ENCODE measurements around the gene GRIP2.
A peak's percentile ranks its signal among the peaks of the same experiment; 100 is the strongest.

Gene GRIP2

DNA sequence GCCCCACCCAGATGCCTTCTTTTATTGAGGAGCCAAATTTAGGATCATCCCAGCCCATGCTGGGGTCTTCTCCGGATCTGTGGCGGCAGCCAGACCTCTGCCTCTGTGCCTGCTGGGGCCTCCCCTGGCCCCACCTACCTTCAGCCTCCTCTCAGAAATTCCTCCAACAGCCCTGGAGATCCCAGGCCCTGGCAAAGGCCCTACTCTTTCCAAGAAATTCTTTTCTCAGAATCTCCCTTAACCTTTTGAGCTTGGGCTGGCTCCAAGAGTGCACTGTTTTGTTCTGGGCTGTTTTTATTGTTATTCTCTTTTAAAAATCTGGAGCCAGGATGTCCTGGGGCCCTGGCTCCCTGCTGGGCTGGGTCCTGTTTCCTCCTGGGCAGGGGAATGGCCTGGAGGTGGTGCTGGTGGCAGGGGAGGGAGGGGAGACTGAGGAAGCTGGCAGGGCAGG is 57.8 kb downstream of the GRIP2 start:
- DNase-seq, result no peak

DNA sequence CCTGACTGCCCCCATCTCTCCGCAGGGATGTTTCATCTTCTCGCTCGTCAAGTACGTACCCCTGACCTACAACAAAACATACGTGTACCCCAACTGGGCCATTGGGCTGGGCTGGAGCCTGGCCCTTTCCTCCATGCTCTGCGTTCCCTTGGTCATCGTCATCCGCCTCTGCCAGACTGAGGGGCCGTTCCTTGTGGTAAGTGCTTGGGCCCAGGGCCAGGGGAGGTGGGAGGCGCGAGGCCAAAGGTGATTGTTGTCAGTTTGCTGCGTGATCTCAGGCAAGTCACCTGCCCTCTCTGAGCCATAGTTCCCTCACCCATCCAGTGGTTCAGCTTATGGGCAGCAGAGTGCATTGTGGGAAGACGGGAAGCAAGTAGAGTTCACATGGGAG is 58.5 kb downstream of the GRIP2 start:
- DNase-seq, result no peak

DNA sequence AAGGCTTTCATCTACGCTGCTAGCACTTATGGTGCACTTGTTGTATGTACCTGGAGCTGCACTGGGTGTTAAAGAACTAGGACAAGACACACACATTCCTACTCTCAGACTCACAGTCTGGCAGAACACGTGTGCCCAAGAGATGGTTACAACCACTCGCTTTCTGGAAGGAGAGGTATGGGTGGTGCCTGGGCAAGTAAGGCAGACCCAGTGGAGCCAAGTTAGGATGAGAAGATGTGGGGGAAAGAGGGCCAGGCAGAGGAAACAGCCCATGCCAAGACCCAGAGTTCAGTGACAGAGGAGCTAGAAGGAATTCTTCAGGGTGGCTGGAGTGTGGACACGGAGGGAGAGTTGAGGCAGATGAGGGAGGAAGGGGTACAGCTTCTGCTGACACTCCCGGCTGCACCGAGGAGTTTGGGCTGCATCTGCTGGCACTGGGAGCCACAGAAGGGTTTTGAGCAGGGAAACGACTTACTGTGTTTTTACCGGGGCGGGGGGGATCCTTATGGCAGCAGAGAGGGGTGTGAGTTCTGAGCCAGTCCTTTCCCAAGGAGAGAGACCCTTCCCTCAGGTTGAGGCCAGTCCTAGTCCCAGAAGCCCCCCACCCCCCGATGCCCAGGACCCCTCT is 59.0 kb downstream of the GRIP2 start:
- DNase-seq, result no peak

DNA sequence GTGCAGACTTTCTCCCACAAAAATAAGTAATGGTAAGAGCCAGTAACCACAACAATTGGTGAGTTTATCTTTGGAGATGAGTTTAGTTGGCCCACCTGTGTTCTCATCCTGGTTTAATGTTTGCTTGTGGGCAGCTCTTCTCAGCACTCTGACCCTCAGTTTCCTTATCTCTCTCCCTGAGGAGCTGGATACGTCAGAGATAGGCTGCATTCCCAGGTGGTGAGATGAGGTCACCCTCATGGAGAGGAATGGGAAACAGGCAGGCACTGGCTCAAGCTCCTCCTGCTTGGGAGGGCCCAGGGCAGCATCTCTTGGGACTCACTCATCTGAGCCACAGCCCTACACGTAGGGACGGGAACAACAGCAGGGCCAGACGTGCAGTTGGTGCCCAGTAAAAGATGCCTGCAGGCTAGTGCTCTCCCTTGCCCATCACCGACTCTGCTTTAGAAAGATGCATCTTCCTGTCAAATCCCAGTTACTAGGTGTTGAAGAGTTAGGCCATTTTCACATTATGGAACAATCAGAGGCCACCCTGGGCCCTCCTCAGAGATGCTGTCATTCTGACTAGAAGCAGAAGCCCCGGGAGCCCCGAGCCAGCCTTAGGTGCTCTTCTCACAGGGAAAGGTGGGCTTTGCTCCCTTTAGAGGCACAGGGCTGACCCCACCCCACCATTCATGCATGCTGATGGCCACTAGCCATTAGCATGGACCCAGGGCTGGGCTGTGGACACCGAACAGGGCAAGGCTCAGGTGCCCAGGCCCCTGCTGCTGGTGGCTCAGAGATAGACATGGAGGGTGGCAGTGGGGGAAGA is 59.7 kb downstream of the GRIP2 start:
- no peak for DNase-seq

DNA sequence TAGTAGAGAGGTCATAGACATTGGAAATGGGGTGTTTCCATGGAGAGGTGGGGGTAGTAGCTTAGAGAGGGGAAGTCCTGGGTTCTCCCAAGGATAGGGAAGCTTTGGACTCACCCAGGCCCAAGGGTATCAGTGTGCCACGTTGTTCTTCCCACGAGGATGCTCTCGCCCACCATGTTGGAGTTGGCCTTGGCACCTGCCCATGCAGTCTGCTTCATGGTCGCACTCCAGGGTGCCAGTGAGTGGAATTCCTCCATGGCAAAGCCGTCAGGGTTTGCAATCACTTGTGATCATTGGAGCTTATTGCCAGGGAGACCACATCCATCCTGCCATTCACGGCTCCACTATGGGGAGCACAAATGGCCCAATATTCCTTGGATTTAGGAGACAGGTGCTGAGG is 60.6 kb downstream of the GRIP2 start:
- DNase-seq, result no peak

DNA sequence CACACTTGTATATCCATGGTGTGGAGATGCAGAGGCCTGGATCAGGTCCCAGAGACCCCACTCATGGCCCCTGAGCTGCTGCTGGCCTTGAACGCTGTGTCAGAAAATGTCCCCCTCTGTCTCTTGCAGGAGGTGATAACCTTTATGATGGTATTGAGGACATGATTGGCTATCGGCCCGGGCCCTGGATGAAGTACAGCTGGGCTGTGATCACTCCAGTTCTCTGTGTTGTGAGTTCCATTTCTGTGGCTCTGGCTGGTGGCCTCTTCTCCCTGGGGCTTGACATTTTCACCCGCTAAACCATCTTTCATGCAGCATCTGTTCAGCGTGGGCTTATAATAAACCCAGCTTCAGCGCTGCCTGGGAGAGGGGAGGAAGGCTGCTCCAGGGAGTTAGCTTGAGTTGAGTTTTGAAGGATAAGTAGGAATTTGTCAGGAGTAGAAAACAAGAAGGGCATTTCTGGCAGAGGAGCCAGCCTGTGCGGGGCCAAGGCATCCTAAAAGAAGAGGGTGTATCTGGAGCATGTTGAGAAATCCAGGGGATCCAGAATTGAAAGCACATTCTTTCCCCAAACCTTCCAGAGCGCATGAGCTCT is 61.1 kb downstream of the GRIP2 start:
- no peak for DNase-seq

DNA sequence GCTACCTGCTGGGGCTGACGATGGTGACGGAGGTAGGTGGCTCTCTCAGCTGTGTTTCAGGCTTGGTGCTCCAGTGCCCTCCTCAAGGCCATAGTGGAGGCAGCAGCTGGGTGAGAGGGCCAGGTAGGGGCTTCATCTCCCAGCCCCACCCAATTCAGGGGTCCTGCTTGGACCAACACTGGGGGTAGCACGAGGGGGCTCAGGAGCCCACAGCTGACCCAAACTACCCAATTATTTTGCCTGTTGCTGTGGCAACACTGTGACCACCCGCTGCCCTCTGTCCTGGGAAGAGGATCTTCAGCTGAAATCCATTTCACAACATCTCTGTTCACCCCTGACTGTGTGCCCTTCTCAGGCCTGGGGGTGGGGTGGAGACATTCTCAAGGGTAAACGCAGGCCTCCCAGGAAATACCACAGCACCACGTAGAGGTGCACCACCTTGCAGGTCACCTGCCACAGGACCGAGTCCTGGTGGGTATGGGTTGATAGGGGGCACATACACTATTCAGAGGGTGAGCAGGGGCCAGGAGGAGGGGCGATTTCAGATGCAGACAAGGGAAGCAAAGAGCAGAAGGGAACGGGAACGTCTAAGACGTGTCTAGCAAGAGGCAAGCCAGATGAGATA is 62.7 kb downstream of the GRIP2 start:
- DNase-seq, result no peak

DNA sequence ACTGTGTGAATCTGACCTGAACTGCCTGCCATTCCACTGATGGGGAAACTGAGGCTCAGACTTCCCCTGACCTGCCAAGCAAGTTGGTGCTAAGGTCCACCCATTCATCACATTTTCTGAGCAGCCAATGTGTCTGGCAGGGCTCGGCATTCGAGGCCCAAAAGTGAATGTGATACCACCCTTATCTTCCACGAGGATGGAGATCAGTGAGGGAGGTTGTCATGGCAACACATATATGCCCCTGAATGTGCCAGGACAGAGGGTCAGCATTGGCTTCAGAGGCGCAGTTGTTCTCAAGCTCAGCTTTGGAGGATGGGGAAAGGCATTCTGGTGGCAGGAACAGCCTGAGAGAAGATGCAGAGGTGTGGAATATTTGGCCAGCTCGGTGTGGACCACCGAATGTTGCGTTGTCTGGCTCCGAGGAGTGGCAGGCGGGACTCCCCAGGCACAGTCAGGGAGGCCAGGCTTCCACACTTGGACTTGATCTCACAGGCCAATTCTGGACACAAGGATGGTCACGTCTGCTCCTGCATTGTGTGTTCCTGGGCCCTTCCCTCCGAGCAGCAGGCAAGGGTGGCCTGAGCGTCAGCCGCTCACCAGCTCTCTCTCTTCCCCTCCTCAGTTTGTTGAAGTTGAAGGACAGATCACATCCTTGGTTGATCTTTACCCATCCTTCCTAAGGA is 63.4 kb downstream of the GRIP2 start:
- no peak for DNase-seq

DNA sequence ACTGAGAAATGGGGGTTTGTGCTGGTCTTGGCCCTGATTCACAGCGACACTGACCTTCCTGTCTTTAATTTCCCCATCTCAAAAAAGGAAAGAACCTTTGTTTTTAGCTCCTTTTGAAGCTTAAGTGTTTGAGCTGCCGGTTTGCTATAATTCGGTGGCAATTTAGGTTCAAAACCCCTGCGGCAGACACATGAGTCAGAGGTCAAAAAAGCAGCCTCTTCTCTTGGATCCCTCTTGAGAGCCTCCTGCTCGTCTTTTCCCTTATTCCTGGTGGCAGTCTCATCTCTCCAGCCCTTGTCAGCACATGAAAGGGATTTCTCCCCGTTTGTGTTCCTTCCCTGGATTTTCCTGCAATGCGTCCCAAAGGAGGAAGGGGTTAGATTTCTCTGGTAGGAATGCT is 64.5 kb downstream of the GRIP2 start:
- DNase-seq, result no peak

DNA sequence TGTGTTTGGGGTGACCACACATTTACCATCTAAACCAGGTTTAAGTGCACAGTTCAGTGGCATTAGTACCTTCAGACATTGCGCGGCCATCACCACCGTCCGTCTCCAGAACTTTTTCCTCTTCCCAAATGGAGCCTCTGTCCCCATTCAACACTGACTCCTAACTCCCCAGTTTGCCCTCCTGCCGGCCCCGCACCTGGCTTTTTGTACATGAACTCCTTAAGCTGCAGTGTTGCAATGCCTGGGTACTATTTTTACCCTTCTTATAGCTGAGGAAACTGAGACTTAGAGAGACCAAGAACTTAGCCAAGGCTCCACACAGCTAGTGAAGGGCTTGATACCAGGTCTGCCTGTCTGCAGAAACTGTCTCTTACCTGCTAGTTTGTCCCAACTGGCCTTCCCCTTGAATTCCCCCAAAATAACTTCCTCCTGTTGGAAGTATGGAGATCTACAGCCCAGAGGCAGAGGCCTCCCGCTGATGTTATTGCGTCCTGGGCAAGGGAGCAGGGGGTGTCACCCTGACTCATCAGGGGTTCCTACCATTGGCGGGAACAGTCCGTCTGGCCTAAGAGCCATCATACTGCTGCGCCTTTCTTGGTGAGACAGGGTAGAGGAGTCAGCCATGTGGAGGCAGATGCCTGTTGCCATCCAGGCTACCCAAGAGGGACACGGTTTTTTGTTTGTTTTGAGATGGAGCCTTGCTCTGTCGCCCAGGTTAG is 65.6 kb downstream of the GRIP2 start:
- DNase-seq, result no peak

DNA sequence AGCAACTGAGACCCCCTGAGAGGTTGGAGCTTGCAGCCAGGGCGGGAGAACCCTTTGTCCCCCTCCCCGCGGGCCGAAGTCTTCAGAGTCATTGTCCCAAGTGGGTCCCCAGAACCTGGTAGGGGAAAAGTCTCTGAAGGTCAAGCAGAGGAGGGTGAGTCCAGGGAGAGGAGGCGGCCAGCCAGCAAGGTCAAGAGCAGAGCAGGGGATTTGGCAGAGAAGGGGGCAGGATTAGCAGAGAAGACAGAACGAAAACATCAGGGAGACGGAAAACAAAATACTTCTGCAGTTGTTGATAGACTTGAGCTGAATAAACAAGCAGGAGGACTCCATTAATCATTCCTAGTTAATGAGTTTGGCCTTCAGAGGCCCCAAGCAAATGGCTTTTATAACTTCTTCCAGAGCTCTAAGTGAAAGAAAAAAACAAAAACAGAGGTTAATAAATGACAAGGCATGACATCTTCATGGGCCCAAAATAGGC is 66.7 kb downstream of the GRIP2 start:
- no peak for DNase-seq

DNA sequence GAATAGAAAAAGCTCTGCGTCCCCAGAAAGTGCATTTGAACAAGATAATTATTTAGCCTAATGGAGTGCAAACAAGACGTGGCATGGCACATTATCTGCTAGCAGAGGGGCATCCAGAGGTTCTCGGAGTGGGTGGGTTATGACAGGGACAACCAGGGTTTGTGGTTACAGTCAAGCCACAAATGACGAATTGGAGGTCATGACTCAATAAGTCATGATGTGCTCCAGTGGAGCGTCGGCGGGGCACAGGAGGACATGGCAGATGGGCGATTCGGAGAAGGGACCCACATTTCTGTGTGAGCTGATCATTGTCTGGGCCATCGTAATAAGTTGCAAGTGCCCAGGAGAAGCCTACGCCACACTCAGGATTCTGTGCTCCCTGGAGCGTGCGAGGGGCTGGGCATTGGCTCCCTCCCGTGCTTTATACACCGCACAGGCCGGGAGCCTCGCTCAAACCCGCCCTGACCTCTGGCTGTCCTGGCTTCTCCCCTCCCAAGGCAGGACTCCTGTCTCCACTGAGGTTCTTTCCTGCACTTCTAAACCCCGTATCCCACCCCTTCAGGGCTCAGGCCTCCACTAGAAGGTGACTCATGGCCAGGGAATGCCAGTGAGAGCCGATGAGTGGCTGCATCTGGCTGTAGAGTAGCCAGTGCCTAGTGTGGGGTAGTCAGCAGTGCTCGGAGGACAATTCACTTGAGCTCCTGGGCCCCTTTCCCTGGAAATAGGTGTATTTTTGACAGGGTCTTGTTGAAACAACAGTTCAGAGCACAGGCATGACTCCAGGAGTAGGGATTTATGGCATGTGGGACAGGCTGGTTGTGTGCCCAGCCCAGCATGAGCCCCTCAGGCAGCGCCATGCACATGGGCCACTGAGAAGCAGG is 67.4 kb downstream of the GRIP2 start:
- peak; percentile 61 for DNase-seq

DNA sequence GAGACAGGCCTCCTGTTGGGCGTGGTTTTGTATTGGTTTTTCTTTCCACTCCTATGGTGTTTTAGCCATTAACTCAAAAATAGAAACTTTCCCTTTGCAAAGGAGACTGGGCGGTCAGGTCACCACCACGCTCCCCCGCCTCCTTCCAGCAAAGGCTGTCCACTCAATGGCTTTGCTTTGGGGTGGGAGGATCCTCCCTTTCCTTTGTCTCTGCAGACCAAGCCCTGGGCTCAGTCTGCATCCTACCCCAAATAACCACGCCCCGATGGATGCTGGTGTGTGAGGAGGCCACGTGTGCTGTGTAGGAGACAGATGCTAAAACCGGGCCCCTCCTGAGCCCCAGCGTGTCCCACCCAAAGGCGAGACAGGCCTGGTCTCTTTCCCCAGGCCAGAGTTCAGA is 68.5 kb downstream of the GRIP2 start:
- no peak for DNase-seq

DNA sequence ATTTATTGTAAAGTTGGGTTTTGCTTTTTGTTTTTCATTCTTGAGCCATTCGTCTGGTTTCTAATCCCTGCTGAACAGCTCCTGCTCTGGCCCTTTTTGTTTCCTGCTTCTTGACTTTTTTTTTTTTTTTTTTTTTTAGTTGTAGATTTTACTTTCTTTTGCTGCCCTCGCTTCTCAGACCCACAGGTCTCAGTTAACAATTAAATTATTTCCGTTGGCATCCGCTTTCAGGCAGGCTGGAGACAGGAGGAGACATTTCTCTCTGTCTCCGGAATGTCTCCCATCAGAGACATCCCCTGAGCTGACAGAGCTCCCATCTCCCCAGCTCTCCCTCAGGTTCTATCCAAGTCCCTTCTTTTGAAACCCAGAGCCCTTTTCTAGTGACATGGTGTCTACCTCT is 69.1 kb downstream of the GRIP2 start:
- no peak for DNase-seq

DNA sequence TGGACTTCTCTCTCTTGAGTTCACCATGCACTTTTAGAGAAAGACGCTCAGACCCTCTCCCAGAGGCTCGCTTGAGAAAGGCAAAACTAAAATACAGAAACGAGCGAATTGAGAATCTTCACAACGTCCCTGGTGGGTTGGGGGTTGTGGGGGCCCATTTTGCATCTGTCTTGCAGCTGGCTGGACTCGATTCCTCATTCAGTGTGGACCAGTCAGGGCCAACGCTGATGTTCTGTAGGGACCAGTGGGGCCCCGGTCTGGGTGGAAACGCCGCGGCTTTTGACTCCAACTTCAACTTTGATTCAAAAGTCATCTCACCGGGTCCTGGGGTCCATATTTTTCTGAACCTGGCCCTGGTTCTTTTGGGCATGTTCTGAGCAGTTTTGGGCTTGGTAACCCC is 69.7 kb downstream of the GRIP2 start:
- no peak for DNase-seq

DNA sequence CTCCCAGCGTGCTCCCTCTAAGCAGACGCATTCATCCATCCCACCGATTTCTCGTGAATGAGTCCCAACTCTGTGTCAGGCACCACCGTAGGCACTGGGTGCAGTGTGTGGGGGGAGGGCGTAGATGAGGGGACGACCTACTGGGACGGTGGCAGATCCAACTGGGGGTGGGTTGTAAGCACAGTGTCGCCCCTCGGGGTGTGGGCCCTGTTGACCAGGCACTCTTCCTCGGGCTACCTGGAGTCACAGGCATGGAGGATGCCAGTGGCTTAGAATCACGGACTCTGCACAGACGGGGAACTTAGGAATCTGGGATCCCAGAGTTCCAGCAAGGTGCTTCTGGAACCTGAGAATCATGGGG is 71.5 kb downstream of the GRIP2 start:
- no peak for DNase-seq

DNA sequence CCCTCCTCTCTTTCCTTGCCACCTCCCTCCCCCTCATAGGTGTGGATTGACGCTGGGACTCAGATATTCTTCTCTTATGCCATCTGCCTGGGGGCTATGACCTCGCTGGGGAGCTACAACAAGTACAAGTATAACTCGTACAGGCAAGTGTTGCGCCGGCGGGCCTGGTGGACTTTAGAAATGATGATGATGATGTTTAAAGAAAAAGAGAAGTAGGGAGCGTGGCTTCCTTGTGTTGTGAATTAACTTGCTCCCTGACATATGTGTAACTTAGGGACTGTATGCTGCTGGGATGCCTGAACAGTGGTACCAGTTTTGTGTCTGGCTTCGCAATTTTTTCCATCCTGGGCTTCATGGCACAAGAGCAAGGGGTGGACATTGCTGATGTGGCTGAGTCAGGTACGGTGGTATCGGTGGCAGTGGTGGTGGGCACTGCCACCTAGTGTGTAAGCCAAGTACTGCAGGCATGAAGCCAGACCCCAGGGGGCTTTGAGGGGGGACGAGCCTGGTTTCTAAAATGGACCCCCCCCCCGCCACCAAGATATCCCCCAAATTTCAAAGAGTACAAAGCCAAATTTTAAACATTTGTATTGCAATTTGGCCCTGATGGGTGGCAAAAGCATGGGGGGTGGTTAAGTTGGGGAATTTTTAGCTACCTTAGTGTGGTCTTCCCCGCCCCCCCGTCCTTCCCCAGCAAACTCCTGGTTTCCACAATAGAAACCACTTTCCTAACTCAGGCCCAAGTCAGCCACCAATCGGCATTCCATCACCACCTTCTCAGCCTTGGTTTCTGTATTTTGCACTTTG is 72.1 kb downstream of the GRIP2 start:
- peak; percentile 45 for DNase-seq

DNA sequence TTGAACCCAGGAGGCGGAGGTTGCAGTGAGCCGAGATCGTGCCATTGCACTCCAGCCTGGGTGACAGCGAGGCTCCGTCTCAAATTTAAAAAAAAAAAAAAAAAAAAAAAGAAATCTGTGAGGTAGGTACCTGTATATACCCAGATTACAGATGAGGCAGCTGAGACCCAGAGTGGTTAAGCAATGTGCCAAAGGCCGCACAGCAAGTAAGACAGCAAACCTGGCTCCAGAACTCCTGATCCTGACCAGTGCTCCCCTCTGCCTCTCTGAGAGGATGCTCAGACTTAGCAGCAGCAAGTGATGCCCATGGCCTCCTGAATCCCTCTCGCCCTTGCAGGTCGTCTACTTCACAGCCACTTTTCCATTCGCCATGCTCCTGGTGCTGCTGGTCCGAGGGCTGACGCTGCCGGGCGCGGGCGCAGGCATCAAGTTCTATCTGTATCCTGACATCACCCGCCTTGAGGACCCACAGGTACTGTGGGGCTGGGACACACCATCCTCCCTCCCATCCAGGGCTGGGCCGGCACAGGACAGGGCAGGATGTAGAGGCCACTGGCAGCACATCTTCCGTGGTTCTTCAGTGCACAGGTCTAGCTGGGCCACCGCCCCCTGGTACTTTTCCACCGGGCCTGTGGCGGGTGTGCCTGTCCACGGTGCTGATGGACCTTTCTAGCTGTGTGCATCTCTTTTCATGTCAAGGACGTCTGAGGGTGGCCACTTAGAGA is 73.8 kb downstream of the GRIP2 start:
- DNase-seq, result no peak

DNA sequence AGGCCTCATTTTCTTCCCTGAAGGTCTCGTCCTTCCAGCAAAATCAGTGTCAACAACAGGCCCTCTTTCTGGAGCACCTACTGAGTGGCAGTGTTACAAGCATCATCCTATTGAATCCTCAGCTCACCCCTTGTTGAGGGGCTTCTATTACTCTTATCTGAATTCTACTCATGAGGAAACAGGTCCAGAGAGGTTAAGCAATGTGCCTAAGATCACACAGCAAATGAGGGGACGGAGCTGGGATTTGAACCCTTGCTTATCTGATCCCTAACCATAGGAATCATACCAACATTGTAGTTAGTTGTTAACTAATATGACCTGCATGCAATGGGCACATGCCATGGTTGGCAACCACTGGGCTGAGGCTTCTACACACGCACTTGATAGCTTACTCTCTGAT is 74.7 kb downstream of the GRIP2 start:
- DNase-seq, result no peak

Data from right kidney (tissue), 1 donor.